HepG2 (cell line): ENCODE measurements around the gene IFI35. TPM values are rescaled to one million over a fixed set of nuclear protein-coding genes. Genes with fewer than 3 reads are reported as not detected.

Experiments
- ATF4 ChIP-seq, 2 experiments: fragments of 450-650 bp in 1 of 2; sonication (generic) in 1 of 2; formaldehyde crosslinking; IDR thresholded peaks; 2 replicates each; pipeline versions ENCODE4 v1.5.0 to v1.8.0; 2020 to 2022; ENCODE audit warnings: mild to moderate bottlenecking in 1 of 2, missing genetic modification reagents in 1 of 2
- KDM3A ChIP-seq: IDR thresholded peaks from 2 replicates; pipeline ENCODE4 v1.6.1; 2018; ENCODE audit warnings: low read depth, missing compliant biosample characterization
- MEIS1 ChIP-seq: sonication (generic); formaldehyde crosslinking; IDR thresholded peaks from 2 replicates; pipeline ENCODE4 v1.9.0; 2021; ENCODE audit warnings: mild to moderate bottlenecking, missing genetic modification reagents, moderate library complexity, borderline replicate concordance
- MXI1 ChIP-seq: IDR thresholded peaks from 3 replicates; pipeline ENCODE4 v1.6.1; 2012; ENCODE audit warnings: low read depth, low read length, inconsistent platforms, borderline replicate concordance
- SALL1 ChIP-seq: sonication (generic); formaldehyde crosslinking; IDR thresholded peaks from 2 replicates; pipeline ENCODE4 v1.8.0; 2022; ENCODE audit warnings: mild to moderate bottlenecking, missing genetic modification reagents
- STAT5B ChIP-seq: sonication (generic); formaldehyde crosslinking; IDR thresholded peaks from 2 replicates; pipeline ENCODE4 v1.4.0; 2020; ENCODE audit warnings: missing genetic modification reagents
- USF2 ChIP-seq, 2 experiments: sonication (generic) in 1 of 2; formaldehyde crosslinking in 1 of 2; IDR thresholded peaks; 2 replicates each; pipeline versions ENCODE4 v1.5.1 to v1.6.1; 2011 to 2020; ENCODE audit warnings: borderline replicate concordance in 1 of 2, low read depth in 1 of 2, low read length in 1 of 2, mild to moderate bottlenecking in 1 of 2, missing genetic modification reagents in 1 of 2, moderate library complexity in 1 of 2
- YEATS4 ChIP-seq: sonication (generic); formaldehyde crosslinking; IDR thresholded peaks from 2 replicates; pipeline ENCODE4 v1.4.0; 2020; ENCODE audit warnings: missing genetic modification reagents, borderline replicate concordance
- YY1 ChIP-seq: IDR thresholded peaks from 2 replicates; pipeline ENCODE4 v1.6.1; 2011; ENCODE audit warnings: low read length, low read depth, moderate library complexity, mild to moderate bottlenecking; ENCODE audit not compliant: insufficient read depth, insufficient replicate concordance
- ZBTB3 ChIP-seq: sonication (generic); formaldehyde crosslinking; IDR thresholded peaks from 2 replicates; pipeline ENCODE4 v1.4.0; 2020; ENCODE audit warnings: low read depth, mild to moderate bottlenecking, moderate library complexity, missing genetic modification reagents, borderline replicate concordance
- ZMAT5 ChIP-seq: sonication (generic); formaldehyde crosslinking; IDR thresholded peaks from 2 replicates; pipeline ENCODE4 v1.5.0; 2020; ENCODE audit warnings: mild to moderate bottlenecking, low read depth, missing genetic modification reagents, borderline replicate concordance
- ZNF138 ChIP-seq: sonication (generic); formaldehyde crosslinking; IDR thresholded peaks from 2 replicates; pipeline ENCODE4 v1.5.0; 2020; ENCODE audit warnings: mild to moderate bottlenecking, low read depth, missing genetic modification reagents
- ZNF782 ChIP-seq: sonication (generic); formaldehyde crosslinking; IDR thresholded peaks from 2 replicates; pipeline ENCODE4 v1.4.0; 2020; ENCODE audit warnings: missing genetic modification reagents, mild to moderate bottlenecking, borderline replicate concordance
- polyA plus RNA-seq, 8 experiments: library from polyadenylated mRNA; depleted of rRNA in 3 of 8; stranded (reverse) in 7 of 8; unstranded in 1 of 8; fragments of >200 nt; fragmentation: Illumina TruSeq in 4 of 8; extraction: Trizol in 4 of 8; gene quantifications; 2 replicates each; pipeline versions ENCODE4 v1.2.1 to v1.2.3, GENCODE V29; 2011 to 2016; ENCODE audit warnings: low read depth in 4 of 8, missing spikeins in 1 of 8, mixed read lengths in 1 of 8; ENCODE audit not compliant: insufficient read depth in 1 of 8
- total RNA-seq, 5 experiments: library from RNA; depleted of rRNA; stranded (reverse); fragments of >200 nt; fragmentation: Illumina TruSeq; extraction: Trizol; gene quantifications; 2 replicates each; pipeline ENCODE4 v1.2.3, GENCODE V29; 2016; ENCODE audit warnings: low read depth in 1 of 5
- TF ChIP-seq, protein P1 (sequence below): sonication (generic); formaldehyde crosslinking; IDR thresholded peaks from 2 replicates; pipeline ENCODE4 v1.4.0; 2020; ENCODE audit warnings: low read depth, missing genetic modification reagents
- TF ChIP-seq, protein P2 (sequence below): sonication (generic); formaldehyde crosslinking; IDR thresholded peaks from 2 replicates; pipeline ENCODE4 v1.4.0; 2020; ENCODE audit warnings: missing genetic modification reagents, borderline replicate concordance

IFI35 gene
- total and polyA plus RNA-seq, 2 of the 13 experiments (the other 11 are each of a cell fraction or from before 2014, with no cell fraction given): 28.9 to 38.1 TPM

DNA sequence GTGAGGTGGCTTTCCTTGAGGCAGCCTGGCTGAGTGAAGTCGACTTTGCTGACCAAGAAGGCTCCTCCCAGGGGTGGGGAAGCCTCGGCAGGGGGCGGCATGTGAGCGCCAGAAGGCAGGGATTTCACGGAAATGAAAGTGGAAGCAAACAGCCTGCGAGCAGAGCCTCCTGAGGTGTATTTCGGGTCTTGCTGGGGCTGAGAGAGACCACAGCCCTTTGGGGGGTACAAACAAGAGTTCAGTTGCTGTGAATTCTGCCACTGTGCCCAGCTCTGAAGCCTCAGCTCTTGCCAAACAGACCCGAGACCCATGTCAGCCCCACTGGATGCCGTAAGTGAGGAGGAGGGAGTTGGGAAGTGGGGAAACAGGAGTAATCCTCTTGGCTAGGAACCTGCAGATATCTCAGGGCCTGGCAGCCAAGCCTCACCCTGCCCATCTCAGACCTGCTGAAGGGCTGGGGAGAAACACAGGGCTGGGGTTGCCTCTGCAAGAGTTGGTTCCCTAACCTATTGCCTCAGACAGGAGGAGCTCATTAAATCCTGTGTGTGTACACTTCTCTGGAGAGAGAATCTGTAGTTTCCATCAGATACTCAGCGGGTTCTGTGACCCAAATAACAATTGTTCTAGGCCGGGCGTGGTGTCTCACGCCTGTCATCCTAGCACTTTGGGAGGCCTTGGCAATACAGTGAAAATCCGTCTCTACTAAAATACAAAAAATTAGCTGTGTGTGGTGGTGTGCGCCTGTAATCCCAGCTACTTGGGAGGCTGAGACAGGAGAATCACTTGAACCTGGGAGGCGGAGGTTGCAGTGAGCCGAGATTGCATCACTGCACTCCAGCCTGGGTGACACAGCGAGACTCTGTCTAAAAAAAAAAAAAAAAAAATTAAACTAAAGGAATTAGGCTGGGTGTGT, at the start of gene IFI35 (continued):
- TF ChIP-seq ZNF138 (CRISPR knock-in tag) (peak; percentile 78), STAT5B (CRISPR knock-in tag) (no peak), ZMAT5 (CRISPR knock-in tag) (no peak), SALL1 (peak; percentile 87), YY1 (peak; percentile 25), ZNF782 (CRISPR knock-in tag) (0 out of 2 replicates have a peak, but pooled peaks have one; percentile 16), ZBTB3 (CRISPR knock-in tag) (no peak), MXI1 (peak; percentile 49; the same call in 1 of the 3 replicates), ATF4 (CRISPR knock-in tag; IDR thresholded peaks at IDR 0.05) (peak in 1 of 2 experiments; percentile 79; a peak in 1 of 4 replicates), MEIS1 (CRISPR knock-in tag) (peak; percentile 32; the same call in 1 of the 2 replicates), YEATS4 (CRISPR knock-in tag) (peak; percentile 71), USF2 (IDR thresholded peaks at IDR 0.05; ENCODE audit: low read depth, low read length) (no peak), USF2 (CRISPR knock-in tag; IDR thresholded peaks at IDR 0.05; ENCODE audit: borderline replicate concordance) (0 out of 2 replicates have a peak, but pooled peaks have one; percentile 25), KDM3A (CRISPR knock-in tag) (peak; percentile 93; the same call in 1 of the 2 replicates)
- TF ChIP-seq, protein P1, sequence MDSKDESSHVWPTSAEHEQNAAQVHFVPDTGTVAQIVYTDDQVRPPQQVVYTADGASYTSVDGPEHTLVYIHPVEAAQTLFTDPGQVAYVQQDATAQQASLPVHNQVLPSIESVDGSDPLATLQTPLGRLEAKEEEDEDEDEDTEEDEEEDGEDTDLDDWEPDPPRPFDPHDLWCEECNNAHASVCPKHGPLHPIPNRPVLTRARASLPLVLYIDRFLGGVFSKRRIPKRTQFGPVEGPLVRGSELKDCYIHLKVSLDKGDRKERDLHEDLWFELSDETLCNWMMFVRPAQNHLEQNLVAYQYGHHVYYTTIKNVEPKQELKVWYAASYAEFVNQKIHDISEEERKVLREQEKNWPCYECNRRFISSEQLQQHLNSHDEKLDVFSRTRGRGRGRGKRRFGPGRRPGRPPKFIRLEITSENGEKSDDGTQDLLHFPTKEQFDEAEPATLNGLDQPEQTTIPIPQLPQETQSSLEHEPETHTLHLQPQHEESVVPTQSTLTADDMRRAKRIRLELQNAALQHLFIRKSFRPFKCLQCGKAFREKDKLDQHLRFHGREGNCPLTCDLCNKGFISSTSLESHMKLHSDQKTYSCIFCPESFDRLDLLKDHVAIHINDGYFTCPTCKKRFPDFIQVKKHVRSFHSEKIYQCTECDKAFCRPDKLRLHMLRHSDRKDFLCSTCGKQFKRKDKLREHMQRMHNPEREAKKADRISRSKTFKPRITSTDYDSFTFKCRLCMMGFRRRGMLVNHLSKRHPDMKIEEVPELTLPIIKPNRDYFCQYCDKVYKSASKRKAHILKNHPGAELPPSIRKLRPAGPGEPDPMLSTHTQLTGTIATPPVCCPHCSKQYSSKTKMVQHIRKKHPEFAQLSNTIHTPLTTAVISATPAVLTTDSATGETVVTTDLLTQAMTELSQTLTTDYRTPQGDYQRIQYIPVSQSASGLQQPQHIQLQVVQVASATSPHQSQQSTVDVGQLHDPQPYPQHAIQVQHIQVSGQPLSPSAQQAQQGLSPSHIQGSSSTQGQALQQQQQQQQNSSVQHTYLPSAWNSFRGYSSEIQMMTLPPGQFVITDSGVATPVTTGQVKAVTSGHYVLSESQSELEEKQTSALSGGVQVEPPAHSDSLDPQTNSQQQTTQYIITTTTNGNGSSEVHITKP: 0 out of 2 replicates have a peak, but pooled peaks have one; percentile 36
- TF ChIP-seq, protein P2, sequence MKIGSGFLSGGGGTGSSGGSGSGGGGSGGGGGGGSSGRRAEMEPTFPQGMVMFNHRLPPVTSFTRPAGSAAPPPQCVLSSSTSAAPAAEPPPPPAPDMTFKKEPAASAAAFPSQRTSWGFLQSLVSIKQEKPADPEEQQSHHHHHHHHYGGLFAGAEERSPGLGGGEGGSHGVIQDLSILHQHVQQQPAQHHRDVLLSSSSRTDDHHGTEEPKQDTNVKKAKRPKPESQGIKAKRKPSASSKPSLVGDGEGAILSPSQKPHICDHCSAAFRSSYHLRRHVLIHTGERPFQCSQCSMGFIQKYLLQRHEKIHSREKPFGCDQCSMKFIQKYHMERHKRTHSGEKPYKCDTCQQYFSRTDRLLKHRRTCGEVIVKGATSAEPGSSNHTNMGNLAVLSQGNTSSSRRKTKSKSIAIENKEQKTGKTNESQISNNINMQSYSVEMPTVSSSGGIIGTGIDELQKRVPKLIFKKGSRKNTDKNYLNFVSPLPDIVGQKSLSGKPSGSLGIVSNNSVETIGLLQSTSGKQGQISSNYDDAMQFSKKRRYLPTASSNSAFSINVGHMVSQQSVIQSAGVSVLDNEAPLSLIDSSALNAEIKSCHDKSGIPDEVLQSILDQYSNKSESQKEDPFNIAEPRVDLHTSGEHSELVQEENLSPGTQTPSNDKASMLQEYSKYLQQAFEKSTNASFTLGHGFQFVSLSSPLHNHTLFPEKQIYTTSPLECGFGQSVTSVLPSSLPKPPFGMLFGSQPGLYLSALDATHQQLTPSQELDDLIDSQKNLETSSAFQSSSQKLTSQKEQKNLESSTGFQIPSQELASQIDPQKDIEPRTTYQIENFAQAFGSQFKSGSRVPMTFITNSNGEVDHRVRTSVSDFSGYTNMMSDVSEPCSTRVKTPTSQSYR (CRISPR knock-in tag): no peak
